Suprapubic skin (tissue), 4 donors: ENCODE measurements around the gene ZNF43.
"Not testable (repeated sequence)": the region's sequence is repeated elsewhere in the genome, so short reads cannot be mapped to it uniquely, and the experiment has no call there.

Source experiments
- CTCF ChIP-seq, 2 donors: fragments of 200-600 bp in 1 of 2; fragments of 450-650 bp in 1 of 2; sonication (generic) in 1 of 2; IDR thresholded peaks; one replicate each; pipeline ENCODE4 v1.5.1; 2016 to 2019; ENCODE audit warnings: antibody characterized with exemption in 2 of 2, mild to moderate bottlenecking in 1 of 2, moderate library complexity in 1 of 2
- POLR2A ChIP-seq, 2 donors: fragments of 450-650 bp; IDR thresholded peaks; one replicate each; pipeline ENCODE4 v1.6.1; 2017; ENCODE audit warnings: antibody characterized with exemption in 2 of 2, mild to moderate bottlenecking in 2 of 2, moderate library complexity in 2 of 2
- POLR2AphosphoS5 ChIP-seq, 3 donors: sonication (generic); formaldehyde crosslinking; IDR thresholded peaks; one replicate each; pipeline ENCODE4 v1.6.1; 2017; ENCODE audit warnings: antibody characterized with exemption in 3 of 3

GRCh38 chr19:21884786-21885185 lies 48.8 kb upstream of the ZNF43 start:
- not testable (repeated sequence) for TF ChIP-seq POLR2A, CTCF, POLR2AphosphoS5 (IDR thresholded peaks at IDR 0.05)
